Lower leg skin (tissue), 3 donors: ENCODE measurements around the gene OLFML3.

Source experiments
- POLR2A ChIP-seq, 2 donors: fragments of 450-650 bp; IDR thresholded peaks; one replicate each; pipeline ENCODE4 v1.6.1; 2016 to 2017; ENCODE audit warnings: antibody characterized with exemption in 2 of 2, mild to moderate bottlenecking in 1 of 2, moderate library complexity in 1 of 2
- TF ChIP-seq, protein P1 (sequence below), 3 donors: fragments of 450-650 bp; IDR thresholded peaks; one replicate each; pipeline ENCODE4 v1.5.1; 2016; ENCODE audit warnings: antibody characterized with exemption in 3 of 3, mild to moderate bottlenecking in 3 of 3, moderate library complexity in 2 of 3

DNA sequence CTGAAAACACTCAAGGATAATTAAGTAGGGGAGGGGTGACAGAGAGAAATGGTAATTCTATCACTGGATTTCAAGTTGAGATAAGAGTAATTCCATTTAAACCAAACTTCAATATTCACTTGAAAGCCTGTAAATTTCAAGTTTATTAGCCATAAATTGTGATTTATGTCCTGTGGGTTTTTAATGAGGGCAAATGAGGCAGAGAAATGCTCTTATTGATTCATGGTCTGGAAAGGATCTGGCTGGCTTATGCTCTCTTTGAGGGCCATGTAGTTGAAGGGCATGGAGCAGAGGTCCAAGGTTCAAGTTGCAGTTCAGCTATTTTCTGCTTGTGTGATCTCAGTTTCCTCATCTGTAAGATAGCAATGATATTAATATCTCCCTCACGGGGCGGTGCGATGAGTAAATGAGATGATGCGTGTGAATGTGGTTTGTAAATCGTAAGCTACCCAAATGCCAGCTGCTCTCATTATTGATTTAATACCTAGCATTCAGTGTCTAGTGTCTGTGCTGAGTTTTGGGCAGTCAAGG lies 12.3 kb downstream of the OLFML3 start:
- TF ChIP-seq, protein P1, sequence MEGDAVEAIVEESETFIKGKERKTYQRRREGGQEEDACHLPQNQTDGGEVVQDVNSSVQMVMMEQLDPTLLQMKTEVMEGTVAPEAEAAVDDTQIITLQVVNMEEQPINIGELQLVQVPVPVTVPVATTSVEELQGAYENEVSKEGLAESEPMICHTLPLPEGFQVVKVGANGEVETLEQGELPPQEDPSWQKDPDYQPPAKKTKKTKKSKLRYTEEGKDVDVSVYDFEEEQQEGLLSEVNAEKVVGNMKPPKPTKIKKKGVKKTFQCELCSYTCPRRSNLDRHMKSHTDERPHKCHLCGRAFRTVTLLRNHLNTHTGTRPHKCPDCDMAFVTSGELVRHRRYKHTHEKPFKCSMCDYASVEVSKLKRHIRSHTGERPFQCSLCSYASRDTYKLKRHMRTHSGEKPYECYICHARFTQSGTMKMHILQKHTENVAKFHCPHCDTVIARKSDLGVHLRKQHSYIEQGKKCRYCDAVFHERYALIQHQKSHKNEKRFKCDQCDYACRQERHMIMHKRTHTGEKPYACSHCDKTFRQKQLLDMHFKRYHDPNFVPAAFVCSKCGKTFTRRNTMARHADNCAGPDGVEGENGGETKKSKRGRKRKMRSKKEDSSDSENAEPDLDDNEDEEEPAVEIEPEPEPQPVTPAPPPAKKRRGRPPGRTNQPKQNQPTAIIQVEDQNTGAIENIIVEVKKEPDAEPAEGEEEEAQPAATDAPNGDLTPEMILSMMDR (IDR thresholded peaks at IDR 0.05) = no peak
- no peak for TF ChIP-seq POLR2A (IDR thresholded peaks at IDR 0.05)
